CD4-positive, CD25-positive, alpha-beta regulatory T cell (primary cell): Measurements from ENCODE around the gene CFAP57. TPM values are rescaled to one million over a fixed set of nuclear protein-coding genes. Genes with fewer than 3 reads are reported as not detected.
A peak's percentile ranks its signal among the peaks of the same experiment; 100 is the strongest.

Experiments
- ATAC-seq, 2 donors: fragments of 150-1000 bp; cut with Tn5 transposase; one replicate each; pipeline ENCODE4 v1.10.0; 2021; ENCODE audit warnings: low read depth in 2 of 2, moderate number of reproducible peaks in 2 of 2, moderate library complexity in 1 of 2
- DNase-seq, 3 donors: peaks; one replicate each; pipeline versions ENCODE4 v3.0.0 to v3.0.0-alpha.2; 2012 to 2022; ENCODE audit warnings: mixed read lengths in 1 of 3
- H3K27ac ChIP-seq: one replicate; pipeline ENCODE4 v1.7.0; 2013; ENCODE audit warnings: mild to moderate bottlenecking, low read length; ENCODE audit not compliant: insufficient read depth, poor library complexity, severe bottlenecking
- H3K27me3 ChIP-seq: one replicate; pipeline ENCODE4 v1.7.0; 2013; ENCODE audit warnings: low read length; ENCODE audit not compliant: control insufficient read depth, insufficient read depth
- H3K36me3 ChIP-seq: one replicate; pipeline ENCODE4 v1.7.0; 2013; ENCODE audit warnings: mild to moderate bottlenecking, low read length, moderate library complexity; ENCODE audit not compliant: control insufficient read depth, insufficient read depth
- H3K4me1 ChIP-seq: 2 replicates; pipeline ENCODE4 v1.7.0; 2013; ENCODE audit warnings: mild to moderate bottlenecking, low read length; ENCODE audit not compliant: insufficient read depth, control insufficient read depth, poor library complexity, severe bottlenecking
- H3K4me3 ChIP-seq: one replicate; pipeline ENCODE4 v1.7.0; 2013; ENCODE audit warnings: low read depth, mild to moderate bottlenecking, low read length, moderate library complexity
- H3K9me3 ChIP-seq, 2 experiments: 1 replicate in 1 of 2; 2 replicates in 1 of 2; pipeline ENCODE4 v1.7.0; 2013; ENCODE audit warnings: low read length in 2 of 2, mild to moderate bottlenecking in 1 of 2, moderate library complexity in 1 of 2; ENCODE audit not compliant: control insufficient read depth in 2 of 2
- H3K27ac Mint-ChIP-seq, 3 donors: one replicate each; pipeline ENCODE4 v1.8.0; 2020 to 2022; ENCODE audit warnings: mild to moderate bottlenecking in 3 of 3, mixed read lengths in 3 of 3, moderate library complexity in 2 of 3
- H3K27me3 Mint-ChIP-seq: one replicate; pipeline ENCODE4 v1.8.0; 2022; ENCODE audit warnings: mild to moderate bottlenecking, mixed read lengths
- H3K36me3 Mint-ChIP-seq: one replicate; pipeline ENCODE4 v1.8.0; 2020; ENCODE audit warnings: mixed read lengths
- H3K4me1 Mint-ChIP-seq, 4 donors: one replicate each; pipeline ENCODE4 v1.8.0; 2020 to 2022; ENCODE audit warnings: mixed read lengths in 4 of 4, mild to moderate bottlenecking in 1 of 4
- H3K4me3 Mint-ChIP-seq, 4 donors: one replicate each; pipeline ENCODE4 v1.8.0; 2020 to 2022; ENCODE audit warnings: mild to moderate bottlenecking in 4 of 4, mixed read lengths in 4 of 4, moderate library complexity in 3 of 4
- H3K9me3 Mint-ChIP-seq, 7 donors: one replicate each; pipeline ENCODE4 v1.8.0; 2020 to 2022; ENCODE audit warnings: mixed read lengths in 7 of 7, mild to moderate bottlenecking in 3 of 7, moderate library complexity in 2 of 7
- polyA plus RNA-seq, 4 donors: library from polyadenylated mRNA; unstranded; fragments of 300-500 nt; fragmentation: Illumina TruSeq; gene quantifications; one replicate each; pipeline ENCODE4 v1.2.3, GENCODE V29; 2021
- total RNA-seq: library from RNA; stranded (reverse); gene quantifications from one replicate; pipeline ENCODE4 v1.2.3, GENCODE V29; 2022

Gene CFAP57
- total and polyA plus RNA-seq, 5 donors from 2014 or later, result 0.13 TPM; not detected in 4

GRCh38 chr1:43270421-43271095, 98.4 kb downstream of the CFAP57 start:
- ATAC-seq (no peak), DNase-seq (no peak)
- Mint-ChIP-seq H3K36me3 (peaks cover 5% of the 10 kb centered on the region), H3K4me1 (peaks cover 0 to 29% (median 15%) of the 10 kb centered on the region in 4 donors), H3K9me3 (peaks cover 0 to 6% (median 2%) of the 10 kb centered on the region in 7 donors), H3K4me3 (peak overlapping the region in 2 of 4 donors; percentile 39 to 60), H3K27ac (no peak overlapping the region), H3K27me3 (peaks cover 26% of the 10 kb centered on the region)
- H3K4me3 ChIP-seq, result no peak overlapping the region
- H3K27me3 ChIP-seq, result peaks cover 3% of the 10 kb centered on the region
- no peaks in the 10 kb centered on the region for H3K36me3 ChIP-seq
- no peak overlapping the region for H3K27ac ChIP-seq
- peaks cover 11% of the 10 kb centered on the region for H3K4me1 ChIP-seq
- no peaks in the 10 kb centered on the region for H3K9me3 ChIP-seq

DNA sequence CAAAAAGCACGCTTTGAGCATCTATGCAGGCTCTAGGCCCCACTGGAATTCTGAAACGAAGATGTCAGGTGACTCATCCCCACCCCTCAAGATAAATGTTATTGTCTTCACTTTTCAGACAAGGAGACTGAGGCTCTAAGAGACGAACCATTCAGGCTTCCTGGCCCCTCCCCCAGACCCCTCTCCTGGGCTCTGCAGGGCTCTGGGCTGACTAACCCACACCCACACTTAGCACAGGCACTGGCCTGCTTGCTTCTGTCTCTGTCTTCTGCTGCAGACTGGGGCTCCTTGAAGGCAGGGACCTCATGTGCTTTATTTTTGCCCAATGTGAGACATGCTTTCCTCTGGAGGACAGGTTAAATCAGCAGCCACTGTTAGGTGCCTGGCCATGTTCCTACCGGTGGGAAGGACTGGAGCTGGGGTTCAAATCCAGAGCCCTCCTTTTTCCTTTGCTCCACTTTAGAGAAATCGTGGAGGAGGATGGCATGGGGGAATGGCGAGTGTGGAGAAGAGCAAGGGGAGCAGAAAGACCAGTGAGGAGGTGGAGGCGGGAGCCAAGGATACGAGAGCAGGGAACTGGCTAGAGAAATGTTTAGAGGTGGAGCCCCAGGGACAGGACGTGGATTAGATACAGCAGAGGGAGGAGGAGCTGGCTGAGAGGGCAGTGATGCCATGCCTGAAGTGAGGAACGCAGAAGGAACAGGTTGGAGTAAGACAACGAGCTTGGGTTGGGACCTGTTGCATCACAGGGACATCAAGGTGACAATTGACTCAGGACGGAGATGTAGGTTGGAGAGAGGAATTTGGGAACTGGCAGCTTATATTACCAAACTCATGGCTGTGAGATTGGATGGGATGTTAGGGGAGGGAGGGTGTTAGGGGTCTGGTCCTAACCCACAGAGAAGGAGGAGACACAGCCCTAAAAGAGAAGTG, 99.3 kb downstream of the CFAP57 start:
- H3K4me3 ChIP-seq, result no peak overlapping the region
- Mint-ChIP-seq H3K27me3 (peaks cover 26% of the 10 kb centered on the region), H3K4me1 (peaks cover 0 to 29% (median 15%) of the 10 kb centered on the region in 4 donors), H3K4me3 (peak overlapping the region in 1 of 4 donors; percentile 60), H3K27ac (peak overlapping the region in 1 of 3 donors; percentile 94), H3K9me3 (peaks cover 0 to 6% (median 2%) of the 10 kb centered on the region in 7 donors), H3K36me3 (peaks cover 5% of the 10 kb centered on the region)
- no peak overlapping the region for H3K27ac ChIP-seq
- peaks cover 11% of the 10 kb centered on the region for H3K4me1 ChIP-seq
- no peaks in the 10 kb centered on the region for H3K27me3 ChIP-seq
- ATAC-seq, result no peak
- H3K9me3 ChIP-seq, result no peaks in the 10 kb centered on the region
- H3K36me3 ChIP-seq, result no peaks in the 10 kb centered on the region
- no peak for DNase-seq

GRCh38 chr1:43272161-43272560, 100.0 kb downstream of the CFAP57 start:
- Mint-ChIP-seq H3K4me3 (no peak overlapping the region), H3K27ac (no peak overlapping the region)

GRCh38 chr1:43272576-43273571, 100.7 kb downstream of the CFAP57 start:
- Histone ChIP-seq H3K36me3 (no peaks in the 10 kb centered on the region), H3K4me1 (peaks cover 11% of the 10 kb centered on the region), H3K4me3 (no peak overlapping the region), H3K27ac (no peak overlapping the region), H3K27me3 (no peaks in the 10 kb centered on the region), H3K9me3 (no peaks in the 10 kb centered on the region)
- Mint-ChIP-seq H3K27me3 (peaks cover 21% of the 10 kb centered on the region), H3K9me3 (peaks cover 0 to 6% (median 2%) of the 10 kb centered on the region in 7 donors), H3K4me3 (no peak overlapping the region), H3K4me1 (peaks cover 0 to 29% (median 15%) of the 10 kb centered on the region in 4 donors), H3K27ac (peak overlapping the region in 1 of 3 donors; percentile 63), H3K36me3 (peaks cover 5% of the 10 kb centered on the region)
- no peak for DNase-seq
- ATAC-seq, result no peak

More at GRCh38 chr1:43272161-43272560, 100.0 kb downstream of the CFAP57 start:
- DNase-seq (no peak), ATAC-seq (no peak)
- H3K9me3 Mint-ChIP-seq, result peaks cover 0 to 6% (median 2%) of the 10 kb centered on the region in 7 donors
- Histone ChIP-seq H3K27ac (no peak overlapping the region), H3K4me1 (peaks cover 11% of the 10 kb centered on the region), H3K36me3 (no peaks in the 10 kb centered on the region), H3K27me3 (no peaks in the 10 kb centered on the region), H3K4me3 (no peak overlapping the region), H3K9me3 (no peaks in the 10 kb centered on the region)
- peaks cover 21% of the 10 kb centered on the region for H3K27me3 Mint-ChIP-seq
- peaks cover 0 to 29% (median 15%) of the 10 kb centered on the region in 4 donors for H3K4me1 Mint-ChIP-seq
- peaks cover 5% of the 10 kb centered on the region for H3K36me3 Mint-ChIP-seq

DNA sequence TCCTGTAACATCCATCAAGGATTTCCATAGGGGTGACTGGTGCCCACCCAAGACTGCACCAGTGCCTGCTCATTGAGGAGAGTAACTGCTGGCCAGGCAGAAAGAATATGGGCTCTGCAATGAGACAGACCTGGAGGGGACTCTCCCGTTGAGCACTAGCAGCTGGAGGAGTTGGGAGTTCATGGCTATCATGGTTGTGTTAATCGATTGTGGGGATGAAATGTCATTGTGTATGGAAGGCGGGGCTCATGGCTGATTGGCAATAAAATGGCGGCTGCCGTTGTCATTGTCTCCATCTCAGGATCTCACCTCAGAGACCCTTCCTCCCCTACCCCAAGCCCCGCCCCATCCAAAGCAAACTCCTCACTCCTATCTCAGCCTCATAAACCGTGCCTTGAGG, 101.6 kb downstream of the CFAP57 start:
- peaks cover 21% of the 10 kb centered on the region for H3K27me3 Mint-ChIP-seq
- Histone ChIP-seq H3K4me3 (no peak overlapping the region), H3K36me3 (no peaks in the 10 kb centered on the region), H3K27ac (no peak overlapping the region), H3K4me1 (peaks cover 11% of the 10 kb centered on the region), H3K9me3 (no peaks in the 10 kb centered on the region), H3K27me3 (no peaks in the 10 kb centered on the region)
- H3K27ac Mint-ChIP-seq, result no peak overlapping the region
- no peak for ATAC-seq
- H3K9me3 Mint-ChIP-seq, result peaks cover 0 to 6% (median 2%) of the 10 kb centered on the region in 7 donors
- no peak for DNase-seq
- peaks cover 0 to 29% (median 15%) of the 10 kb centered on the region in 4 donors for H3K4me1 Mint-ChIP-seq
- peaks cover 5% of the 10 kb centered on the region for H3K36me3 Mint-ChIP-seq
- H3K4me3 Mint-ChIP-seq, result no peak overlapping the region

DNA sequence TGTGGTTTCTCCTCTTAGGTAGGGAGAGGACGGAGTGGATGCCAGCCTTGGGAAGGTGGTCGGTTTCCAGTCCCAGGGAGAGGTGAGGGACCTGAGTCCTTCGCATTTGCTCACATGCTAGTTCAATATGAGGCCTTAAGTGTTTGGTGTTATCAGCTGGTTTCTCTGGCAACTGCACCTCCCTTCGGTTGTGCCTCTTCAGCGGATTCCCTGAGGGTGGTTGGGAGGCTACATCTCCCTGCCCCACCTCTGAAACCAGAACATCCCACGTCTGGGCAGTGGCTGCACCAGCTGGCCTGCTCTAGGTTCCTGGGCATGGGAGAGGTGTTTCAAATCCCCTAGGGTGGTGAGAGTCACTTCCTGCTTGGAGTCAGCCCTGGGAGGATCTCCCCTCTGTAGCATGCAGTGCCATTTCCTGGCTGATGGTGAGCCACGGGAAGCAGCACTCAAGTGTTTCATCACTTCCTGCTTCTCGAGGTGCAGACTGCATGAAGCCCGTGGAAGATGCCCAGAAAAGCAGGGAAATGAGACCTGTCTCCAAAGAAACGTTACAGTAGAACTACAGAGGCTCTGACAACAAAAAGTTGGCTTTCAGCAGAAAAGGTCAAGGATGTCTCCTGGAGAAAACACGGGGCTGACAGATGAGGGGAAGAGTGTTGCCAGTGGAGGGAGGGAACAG, 102.1 kb downstream of the CFAP57 start:
- DNase-seq, result peak in 2 of 3 donors; percentile 16 to 85
- peak; percentile 72 to 87 for ATAC-seq
- Mint-ChIP-seq H3K27ac (peak overlapping the region; percentile 85 to 93 (median 87)), H3K4me3 (peak overlapping the region in 3 of 4 donors; percentile 12 to 76 (median 51)), H3K27me3 (peaks cover 21% of the 10 kb centered on the region), H3K4me1 (peaks cover 0 to 29% (median 15%) of the 10 kb centered on the region in 4 donors), H3K9me3 (peaks cover 0 to 6% (median 2%) of the 10 kb centered on the region in 7 donors), H3K36me3 (peaks cover 5% of the 10 kb centered on the region)
- peak overlapping the region; percentile 48 for H3K4me3 ChIP-seq
- no peaks in the 10 kb centered on the region for H3K9me3 ChIP-seq
- no peak overlapping the region for H3K27ac ChIP-seq
- H3K4me1 ChIP-seq, result peaks cover 11% of the 10 kb centered on the region
- no peaks in the 10 kb centered on the region for H3K27me3 ChIP-seq
- no peaks in the 10 kb centered on the region for H3K36me3 ChIP-seq
